ENCODE data around the gene SLC25A10.
"Not testable (repeated sequence)": the region's sequence is repeated elsewhere in the genome, so short reads cannot be mapped to it uniquely, and the experiment has no call there.

Gene SLC25A10

DNA sequence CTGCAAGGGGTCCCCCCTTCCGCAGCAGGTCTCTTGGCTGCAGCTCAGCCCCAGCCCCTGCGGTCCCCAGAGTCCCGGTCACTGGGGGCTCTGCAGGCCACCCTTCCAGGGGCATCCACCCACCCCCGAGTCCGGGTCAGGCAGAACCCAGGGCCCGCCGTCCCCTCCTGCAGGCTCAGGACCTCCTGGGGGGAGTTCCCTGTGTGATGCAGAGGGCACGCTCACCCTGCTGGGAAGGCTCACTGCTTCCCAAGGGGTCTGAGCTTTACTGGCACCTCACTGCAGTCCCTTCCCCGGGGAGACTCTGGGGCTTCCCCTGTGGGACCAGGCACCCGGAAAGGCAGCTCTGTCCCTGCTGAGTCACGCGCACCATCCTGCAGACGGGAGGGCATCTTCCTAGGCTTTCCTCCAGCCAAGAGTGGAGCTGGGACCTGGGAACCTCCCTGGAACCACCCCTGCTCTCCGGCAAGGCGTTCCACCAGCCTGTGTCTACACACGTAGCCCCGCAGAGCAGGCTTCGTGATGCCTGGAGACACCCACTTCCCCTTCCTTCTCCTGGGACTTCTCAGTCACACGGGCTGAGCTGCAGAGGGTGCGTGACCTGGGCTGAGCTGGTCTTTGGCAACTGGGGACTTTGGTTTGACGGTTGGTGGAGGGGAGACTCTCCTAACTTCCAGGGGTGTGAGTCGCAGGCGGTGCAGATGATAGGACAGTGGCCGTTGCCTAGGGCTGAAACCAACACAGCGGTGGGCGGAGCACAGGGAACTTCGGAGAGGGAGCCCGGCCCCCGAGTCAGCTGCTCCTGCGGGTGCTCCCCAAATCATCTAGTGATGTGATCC lies 23.4 kb downstream of the SLC25A10 start:
- Histone ChIP-seq H4K20me1 (ENCODE audit: insufficient read depth, low read length) (no peaks in the 10 kb centered on the region), H3K4me1 (ENCODE audit: low read length) (0 out of 2 replicates have a peak, but pooled peaks cover 6% of the 10 kb centered on the region), H3K9me2 (replicated peaks; ENCODE audit: insufficient read depth, low read length) (no peaks in the 10 kb centered on the region), H3K36me3 (replicated peaks; ENCODE audit: insufficient read depth, low read length) (no peaks in the 10 kb centered on the region), H3K9ac (ENCODE audit: low read length) (no peak overlapping the region), H2AFZ (ENCODE audit: low read length) (peak overlapping the region; percentile 76), H3F3A (ENCODE audit: insufficient read depth, low read length) (no peaks in the 10 kb centered on the region), H3K27me3 (replicated peaks; ENCODE audit: insufficient read depth, low read length) (peaks cover 27% of the 10 kb centered on the region), H3K9me3 (replicated peaks; ENCODE audit: insufficient read depth, low read length) (no peaks in the 10 kb centered on the region), H3K4me3 (ENCODE audit: low read length) (peak overlapping the region; percentile 47), H3K4me2 (ENCODE audit: low read depth, low read length) (peak overlapping the region; percentile 91), H3K27ac (ENCODE audit: low read length) (no peak overlapping the region), H3K79me2 (ENCODE audit: low read length) (no peaks in the 10 kb centered on the region)
- DNase-seq = no peak
- TF ChIP-seq EZH2 (optimal IDR thresholded peaks at IDR 0.05; ENCODE audit: low read depth, low read length) = no peak
- TF ChIP-seq, protein P1, sequence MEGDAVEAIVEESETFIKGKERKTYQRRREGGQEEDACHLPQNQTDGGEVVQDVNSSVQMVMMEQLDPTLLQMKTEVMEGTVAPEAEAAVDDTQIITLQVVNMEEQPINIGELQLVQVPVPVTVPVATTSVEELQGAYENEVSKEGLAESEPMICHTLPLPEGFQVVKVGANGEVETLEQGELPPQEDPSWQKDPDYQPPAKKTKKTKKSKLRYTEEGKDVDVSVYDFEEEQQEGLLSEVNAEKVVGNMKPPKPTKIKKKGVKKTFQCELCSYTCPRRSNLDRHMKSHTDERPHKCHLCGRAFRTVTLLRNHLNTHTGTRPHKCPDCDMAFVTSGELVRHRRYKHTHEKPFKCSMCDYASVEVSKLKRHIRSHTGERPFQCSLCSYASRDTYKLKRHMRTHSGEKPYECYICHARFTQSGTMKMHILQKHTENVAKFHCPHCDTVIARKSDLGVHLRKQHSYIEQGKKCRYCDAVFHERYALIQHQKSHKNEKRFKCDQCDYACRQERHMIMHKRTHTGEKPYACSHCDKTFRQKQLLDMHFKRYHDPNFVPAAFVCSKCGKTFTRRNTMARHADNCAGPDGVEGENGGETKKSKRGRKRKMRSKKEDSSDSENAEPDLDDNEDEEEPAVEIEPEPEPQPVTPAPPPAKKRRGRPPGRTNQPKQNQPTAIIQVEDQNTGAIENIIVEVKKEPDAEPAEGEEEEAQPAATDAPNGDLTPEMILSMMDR (IDR thresholded peaks at IDR 0.05; ENCODE audit: low read length) = no peak
- no peak for TF ChIP-seq EZH2phosphoT487 (IDR thresholded peaks at IDR 0.05; ENCODE audit: low read length)

- H4K20me1 ChIP-seq (ENCODE audit: insufficient read depth, low read length) = no peaks in the 10 kb centered on the region
Measured at GRCh38 chr17:81737947-81738800, 26.1 kb downstream of the SLC25A10 start.

GRCh38 chr17:81738801-81739393 lies 26.8 kb downstream of the SLC25A10 start:
- no peaks in the 10 kb centered on the region for H3K9me3 ChIP-seq (replicated peaks; ENCODE audit: insufficient read depth, low read length)
- H3K4me1 ChIP-seq (ENCODE audit: low read length) = 0 out of 2 replicates have a peak, but pooled peaks cover 6% of the 10 kb centered on the region
- TF ChIP-seq EZH2 (optimal IDR thresholded peaks at IDR 0.05; ENCODE audit: low read depth, low read length) (no peak), EZH2phosphoT487 (IDR thresholded peaks at IDR 0.05; ENCODE audit: low read length) (no peak)
- TF ChIP-seq, protein P1 (IDR thresholded peaks at IDR 0.05; ENCODE audit: low read length) = no peak
- H3K4me2 ChIP-seq (ENCODE audit: low read depth, low read length) = no peak overlapping the region
- H3K27me3 ChIP-seq (replicated peaks; ENCODE audit: insufficient read depth, low read length) = peaks cover 29% of the 10 kb centered on the region
- no peaks in the 10 kb centered on the region for H3K36me3 ChIP-seq (replicated peaks; ENCODE audit: insufficient read depth, low read length)
- H3K79me2 ChIP-seq (ENCODE audit: low read length) = no peaks in the 10 kb centered on the region
- H3K27ac ChIP-seq (ENCODE audit: low read length) = no peak overlapping the region
- no peak for DNase-seq
- no peak overlapping the region for H3K9ac ChIP-seq (ENCODE audit: low read length)
- no peak overlapping the region for H2AFZ ChIP-seq (ENCODE audit: low read length)
- no peaks in the 10 kb centered on the region for H4K20me1 ChIP-seq (ENCODE audit: insufficient read depth, low read length)
- no peaks in the 10 kb centered on the region for H3F3A ChIP-seq (ENCODE audit: insufficient read depth, low read length)
- no peaks in the 10 kb centered on the region for H3K9me2 ChIP-seq (replicated peaks; ENCODE audit: insufficient read depth, low read length)
- H3K4me3 ChIP-seq (ENCODE audit: low read length) = no peak overlapping the region

More at GRCh38 chr17:81737947-81738800, 26.1 kb downstream of the SLC25A10 start:
- TF ChIP-seq, protein P1 (IDR thresholded peaks at IDR 0.05; ENCODE audit: low read length) = no peak
- TF ChIP-seq EZH2phosphoT487 (IDR thresholded peaks at IDR 0.05; ENCODE audit: low read length) (no peak), EZH2 (optimal IDR thresholded peaks at IDR 0.05; ENCODE audit: low read depth, low read length) (no peak)
- Histone ChIP-seq H3F3A (ENCODE audit: insufficient read depth, low read length) (no peaks in the 10 kb centered on the region), H3K9ac (ENCODE audit: low read length) (no peak overlapping the region), H3K9me3 (replicated peaks; ENCODE audit: insufficient read depth, low read length) (no peaks in the 10 kb centered on the region), H3K4me1 (ENCODE audit: low read length) (0 out of 2 replicates have a peak, but pooled peaks cover 6% of the 10 kb centered on the region), H3K4me3 (ENCODE audit: low read length) (no peak overlapping the region), H3K9me2 (replicated peaks; ENCODE audit: insufficient read depth, low read length) (no peaks in the 10 kb centered on the region), H3K27ac (ENCODE audit: low read length) (no peak overlapping the region), H3K79me2 (ENCODE audit: low read length) (no peaks in the 10 kb centered on the region), H2AFZ (ENCODE audit: low read length) (no peak overlapping the region), H3K4me2 (ENCODE audit: low read depth, low read length) (no peak overlapping the region), H3K27me3 (replicated peaks; ENCODE audit: insufficient read depth, low read length) (peaks cover 29% of the 10 kb centered on the region), H3K36me3 (replicated peaks; ENCODE audit: insufficient read depth, low read length) (no peaks in the 10 kb centered on the region)
- DNase-seq = no peak

DNA sequence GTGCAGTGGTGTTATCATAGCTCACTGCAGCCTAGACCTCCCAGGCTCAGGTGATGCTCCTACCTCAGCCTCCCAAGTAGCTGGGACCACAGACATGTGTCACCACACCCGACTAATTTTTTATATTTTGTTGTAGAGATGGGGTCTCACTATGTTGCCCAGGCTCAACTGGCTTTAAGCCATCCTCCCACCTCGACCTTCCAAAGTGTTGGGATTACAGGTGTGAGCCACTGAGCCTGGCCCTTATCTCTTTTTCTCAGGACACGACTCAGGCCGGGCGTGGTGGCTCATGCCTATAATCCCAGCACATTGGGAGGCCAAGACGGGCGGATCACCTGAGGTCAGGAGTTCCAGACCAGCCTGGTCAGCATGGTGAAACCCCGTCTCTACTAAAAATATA lies 27.5 kb downstream of the SLC25A10 start:
- not testable (repeated sequence) for H3K36me3 ChIP-seq (replicated peaks; ENCODE audit: insufficient read depth, low read length); H3K27ac ChIP-seq (ENCODE audit: low read length); H3K79me2 ChIP-seq (ENCODE audit: low read length); H3K4me3 ChIP-seq (ENCODE audit: low read length); H3F3A ChIP-seq (ENCODE audit: insufficient read depth, low read length); H3K9ac ChIP-seq (ENCODE audit: low read length); H4K20me1 ChIP-seq (ENCODE audit: insufficient read depth, low read length); H3K4me2 ChIP-seq (ENCODE audit: low read depth, low read length); H2AFZ ChIP-seq (ENCODE audit: low read length); H3K9me3 ChIP-seq (replicated peaks; ENCODE audit: insufficient read depth, low read length); H3K9me2 ChIP-seq (replicated peaks; ENCODE audit: insufficient read depth, low read length); H3K4me1 ChIP-seq (ENCODE audit: low read length); DNase-seq
- H3K27me3 ChIP-seq (replicated peaks; ENCODE audit: insufficient read depth, low read length) = peaks cover 29% of the 10 kb centered on the region

Measured in MM.1S (cell line).